Fibroblast of mammary gland (primary cell): ENCODE data around the gene TTC27.

Experiments
- DNase-seq: peaks from one replicate; pipeline ENCODE4 v3.0.0-alpha.2; 2010; ENCODE audit warnings: low read depth
- H3K4me3 ChIP-seq: 2 replicates; pipeline ENCODE4 v1.5.1; 2011; ENCODE audit warnings: low read depth, mild to moderate bottlenecking, low read length, moderate library complexity; ENCODE audit not compliant: control insufficient read depth
- TF ChIP-seq, protein P1 (sequence below): conservative IDR thresholded peaks from 2 replicates; pipeline ENCODE4 v1.5.1; 2011; ENCODE audit warnings: low read depth, low read length, inconsistent platforms; ENCODE audit not compliant: control insufficient read depth, insufficient read depth

The TTC27 gene

DNA sequence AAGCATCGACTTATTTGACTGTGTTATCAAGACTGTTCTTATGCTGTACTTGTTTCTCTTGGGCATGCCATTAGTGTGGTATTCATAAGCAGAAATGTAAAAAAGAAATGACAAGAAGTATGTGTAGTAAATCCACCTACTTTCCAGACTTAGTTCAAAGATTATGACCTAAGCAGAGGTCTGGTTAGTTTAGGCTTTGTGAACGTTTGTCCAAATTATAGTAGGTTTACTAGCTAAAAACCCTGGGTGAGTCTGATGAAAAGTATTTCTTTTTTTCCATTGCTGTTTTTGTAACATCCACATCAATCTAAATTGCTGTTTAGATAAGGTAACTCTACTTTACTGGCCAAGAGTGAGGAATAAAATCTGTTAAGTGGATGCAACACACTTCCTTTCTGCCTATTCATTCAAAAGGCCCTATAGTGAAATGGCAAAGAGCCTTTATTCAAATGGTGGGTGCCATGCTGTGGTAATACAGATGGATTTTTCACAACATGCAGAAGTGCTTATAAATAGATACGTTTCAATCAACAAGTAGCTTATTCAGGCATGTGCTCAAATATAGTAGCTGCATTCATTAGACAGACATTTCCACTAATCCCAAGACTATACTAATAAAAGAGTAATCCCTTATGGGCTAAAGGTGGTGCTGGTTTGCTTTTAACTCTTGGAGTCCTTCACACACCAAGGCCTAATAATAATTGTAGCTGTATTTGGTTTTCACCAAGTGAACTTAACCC lies 196.4 kb downstream of the TTC27 start:
- TF ChIP-seq, protein P1, sequence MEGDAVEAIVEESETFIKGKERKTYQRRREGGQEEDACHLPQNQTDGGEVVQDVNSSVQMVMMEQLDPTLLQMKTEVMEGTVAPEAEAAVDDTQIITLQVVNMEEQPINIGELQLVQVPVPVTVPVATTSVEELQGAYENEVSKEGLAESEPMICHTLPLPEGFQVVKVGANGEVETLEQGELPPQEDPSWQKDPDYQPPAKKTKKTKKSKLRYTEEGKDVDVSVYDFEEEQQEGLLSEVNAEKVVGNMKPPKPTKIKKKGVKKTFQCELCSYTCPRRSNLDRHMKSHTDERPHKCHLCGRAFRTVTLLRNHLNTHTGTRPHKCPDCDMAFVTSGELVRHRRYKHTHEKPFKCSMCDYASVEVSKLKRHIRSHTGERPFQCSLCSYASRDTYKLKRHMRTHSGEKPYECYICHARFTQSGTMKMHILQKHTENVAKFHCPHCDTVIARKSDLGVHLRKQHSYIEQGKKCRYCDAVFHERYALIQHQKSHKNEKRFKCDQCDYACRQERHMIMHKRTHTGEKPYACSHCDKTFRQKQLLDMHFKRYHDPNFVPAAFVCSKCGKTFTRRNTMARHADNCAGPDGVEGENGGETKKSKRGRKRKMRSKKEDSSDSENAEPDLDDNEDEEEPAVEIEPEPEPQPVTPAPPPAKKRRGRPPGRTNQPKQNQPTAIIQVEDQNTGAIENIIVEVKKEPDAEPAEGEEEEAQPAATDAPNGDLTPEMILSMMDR: no peak
- H3K4me3 ChIP-seq: no peak overlapping the region
- DNase-seq: no peak

DNA sequence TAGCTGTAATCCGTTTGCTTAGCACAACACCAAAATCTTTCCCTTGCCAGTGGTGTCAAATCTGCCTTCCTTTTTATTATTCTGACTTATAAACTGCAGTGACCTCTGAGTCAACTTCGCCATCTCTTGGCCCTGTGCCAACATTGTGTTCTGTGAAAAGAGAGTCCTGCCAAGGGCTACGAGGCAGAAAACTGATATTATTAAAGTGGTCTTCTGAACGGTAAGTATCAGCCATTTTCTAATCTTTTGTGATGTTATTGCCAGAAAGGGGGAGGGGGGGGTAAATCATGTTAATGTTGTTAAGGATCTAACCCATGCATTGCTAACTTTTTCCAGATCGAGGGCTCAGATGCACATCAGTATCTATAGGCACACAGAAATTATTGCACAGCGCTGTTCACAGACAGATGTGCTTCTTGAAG lies 197.5 kb downstream of the TTC27 start:
- DNase-seq: peak; percentile 53
- no peak overlapping the region for H3K4me3 ChIP-seq
- TF ChIP-seq, protein P1: no peak

DNA sequence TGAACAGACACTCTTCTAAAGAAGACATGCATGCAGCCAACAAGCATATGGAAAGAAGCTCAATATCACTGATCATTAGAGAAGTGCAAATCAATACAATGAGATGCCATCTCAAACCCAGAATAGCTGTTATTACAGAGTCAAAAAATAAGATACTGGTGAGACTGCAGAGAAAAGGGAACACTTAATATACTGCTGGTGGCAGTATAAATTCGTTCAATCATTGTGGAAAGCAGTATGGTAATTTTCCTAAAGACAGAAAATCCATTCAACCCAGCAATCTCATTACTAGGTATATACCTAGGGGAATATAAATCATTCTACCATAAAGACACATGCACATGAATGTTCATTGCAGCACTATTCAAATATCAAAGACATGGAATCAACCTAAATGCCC lies 202.3 kb downstream of the TTC27 start:
- no peak overlapping the region for H3K4me3 ChIP-seq
- TF ChIP-seq, protein P1: no peak
- DNase-seq: no peak

DNA sequence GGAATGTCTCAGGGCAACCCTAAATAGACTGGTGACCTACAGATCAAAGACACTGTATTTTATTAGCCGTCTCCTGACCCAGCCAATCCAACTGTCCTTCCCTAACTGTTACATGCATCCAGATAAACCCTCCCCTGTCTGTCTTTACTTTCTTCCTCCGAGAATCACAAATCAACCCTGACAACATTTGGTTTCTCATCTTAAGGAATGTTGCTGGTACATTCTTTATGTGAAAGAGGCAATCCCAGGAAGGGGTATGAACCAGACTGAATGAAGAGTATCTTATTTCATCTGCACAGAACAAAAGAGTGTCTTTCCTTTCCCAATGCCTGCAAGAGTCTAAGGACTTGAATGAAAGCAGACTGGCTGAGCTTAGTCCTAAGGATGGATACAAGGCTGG lies 205.0 kb downstream of the TTC27 start:
- peak; percentile 16 for DNase-seq
- TF ChIP-seq, protein P1: no peak
- H3K4me3 ChIP-seq: no peak overlapping the region

DNA sequence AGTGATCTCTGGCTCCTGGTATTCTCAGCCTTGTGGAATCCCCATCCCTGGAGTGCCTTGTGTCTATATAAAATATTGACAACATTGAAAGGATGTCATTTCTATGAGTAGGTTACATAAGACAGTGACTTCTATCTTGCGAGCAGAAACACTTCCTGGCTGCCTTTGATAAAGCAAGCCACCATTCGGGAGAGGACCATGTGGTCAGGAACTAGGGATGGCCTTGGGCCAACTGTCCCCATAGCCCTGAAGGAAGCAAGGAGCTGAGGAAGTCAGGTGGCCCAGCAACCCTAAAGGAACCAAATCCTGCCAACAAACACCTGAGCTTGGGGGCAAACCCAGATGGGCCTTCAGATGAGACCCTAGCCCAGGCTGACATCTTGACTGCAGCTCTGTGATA lies 205.9 kb downstream of the TTC27 start:
- H3K4me3 ChIP-seq: no peak overlapping the region
- DNase-seq: no peak
- TF ChIP-seq, protein P1: no peak

DNA sequence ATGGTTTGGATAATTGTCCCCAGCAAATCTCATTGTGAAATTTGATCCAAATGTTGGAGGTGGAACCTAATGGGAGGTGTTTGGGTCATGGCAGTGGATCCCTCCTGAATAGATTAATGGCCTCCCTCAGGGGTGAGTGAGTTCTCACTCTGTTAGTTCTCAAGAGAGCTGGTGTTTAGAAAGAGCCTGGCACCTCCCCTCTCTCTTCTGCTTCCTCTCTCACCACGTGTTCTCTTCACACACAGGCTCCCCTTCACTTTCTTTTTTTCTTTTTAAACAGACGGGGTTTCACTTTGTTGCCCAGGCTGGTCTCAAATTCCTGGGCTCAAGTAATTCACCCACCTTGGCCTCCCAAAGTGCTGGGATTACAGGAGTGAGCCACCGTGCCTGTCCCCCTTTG lies 207.3 kb downstream of the TTC27 start:
- H3K4me3 ChIP-seq: no peak overlapping the region
- TF ChIP-seq, protein P1: no peak
- no peak for DNase-seq
